GM19455 (cell line): Measurements from ENCODE around the gene ARX.

ENCODE experiments used
- ATAC-seq: cut with Tn5 transposase; IDR thresholded peaks from one replicate; pipeline ENCODE4 v1.9.1; 2021; ENCODE audit not compliant: unreplicated experiment

Gene ARX

GRCh38 chrX:25001808-25002660, 13.7 kb downstream of the ARX start:
- ATAC-seq: no peak

GRCh38 chrX:24999511-24999910, 16.3 kb downstream of the ARX start:
- ATAC-seq: no peak

GRCh38 chrX:24996096-24996709, 19.6 kb downstream of the ARX start:
- no peak for ATAC-seq

- ATAC-seq: no peak
These were observed 21.9 kb downstream of the ARX start for GRCh38 chrX:24993879-24994278.

- no peak for ATAC-seq
These were observed 25.2 kb downstream of the ARX start for GRCh38 chrX:24990535-24990934.

GRCh38 chrX:24988314-24988713, 27.5 kb downstream of the ARX start:
- ATAC-seq: no peak

- ATAC-seq: no peak
These were observed 28.0 kb downstream of the ARX start for GRCh38 chrX:24987731-24988130.

GRCh38 chrX:24985120-24985519, 30.6 kb downstream of the ARX start:
- no peak for ATAC-seq

GRCh38 chrX:24983931-24984330, 31.8 kb downstream of the ARX start:
- ATAC-seq: no peak

- ATAC-seq: no peak
These were observed 33.3 kb downstream of the ARX start for GRCh38 chrX:24982306-24982965.

- no peak for ATAC-seq
These were observed 34.7 kb downstream of the ARX start for GRCh38 chrX:24981030-24981429.

GRCh38 chrX:24979081-24979480, 36.7 kb downstream of the ARX start:
- no peak for ATAC-seq

GRCh38 chrX:24969812-24970211, 46.0 kb downstream of the ARX start:
- no peak for ATAC-seq

- ATAC-seq: no peak
These were observed 50.4 kb downstream of the ARX start for GRCh38 chrX:24965372-24965771.

GRCh38 chrX:24963823-24964222, 51.9 kb downstream of the ARX start:
- ATAC-seq: no peak

GRCh38 chrX:24961809-24962208, 54.0 kb downstream of the ARX start:
- no peak for ATAC-seq

- ATAC-seq: no peak
These were observed 58.9 kb downstream of the ARX start for GRCh38 chrX:24956828-24957227.

- no peak for ATAC-seq
These were observed 60.3 kb downstream of the ARX start for GRCh38 chrX:24955372-24955930.

GRCh38 chrX:24954732-24955131, 61.0 kb downstream of the ARX start:
- no peak for ATAC-seq
